GM18508 (cell line): ENCODE data around the gene OSBPL9.
"Not testable (repeated sequence)": the region's sequence is repeated elsewhere in the genome, so short reads cannot be mapped to it uniquely, and the experiment has no call there.

Experiments
- ATAC-seq: cut with Tn5 transposase; IDR thresholded peaks from one replicate; pipeline ENCODE4 v1.9.1; 2021; ENCODE audit warnings: moderate number of reproducible peaks; ENCODE audit not compliant: insufficient read depth, unreplicated experiment

Gene OSBPL9

DNA sequence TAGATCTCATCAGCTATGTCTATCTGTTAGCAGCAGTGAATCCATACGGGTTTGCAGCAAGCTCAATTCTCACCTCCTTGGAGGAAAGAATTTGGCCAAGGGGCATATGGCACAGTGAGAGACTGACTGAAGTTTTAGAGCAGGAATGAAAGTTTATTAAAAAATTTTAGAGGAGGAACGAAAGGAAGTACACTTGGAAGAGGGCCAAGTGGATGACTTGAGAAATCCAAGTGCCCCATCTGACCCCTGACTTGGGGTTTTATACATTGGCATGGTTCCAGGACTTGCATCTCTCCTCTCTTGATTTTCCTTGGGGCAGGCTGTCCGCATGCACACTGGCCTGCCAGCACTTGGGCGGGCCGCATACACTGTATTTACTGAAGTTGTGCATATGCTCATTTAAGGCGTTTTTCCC is 9.2 kb upstream of the OSBPL9 start:
- no peak for ATAC-seq

DNA sequence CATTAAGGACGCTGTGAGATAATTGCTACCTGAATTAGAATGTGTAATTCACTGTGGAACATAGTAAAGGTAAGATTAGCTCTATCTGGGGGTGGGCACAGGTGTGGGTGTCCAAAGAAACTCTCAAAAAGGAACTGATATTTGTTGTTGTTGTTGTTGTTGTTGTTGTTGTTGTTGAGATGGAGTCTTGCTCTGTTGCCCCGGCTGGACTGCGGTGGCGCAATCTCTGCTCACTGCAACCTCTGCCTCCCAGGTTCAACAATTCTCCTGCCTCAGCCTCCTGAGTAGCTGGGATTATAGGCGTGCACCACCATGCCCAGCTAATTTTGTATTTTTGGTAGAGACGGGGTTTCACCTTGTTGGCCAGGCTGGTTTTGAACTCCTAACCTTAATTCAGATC is 6.8 kb upstream of the OSBPL9 start:
- not testable (repeated sequence) for ATAC-seq

DNA sequence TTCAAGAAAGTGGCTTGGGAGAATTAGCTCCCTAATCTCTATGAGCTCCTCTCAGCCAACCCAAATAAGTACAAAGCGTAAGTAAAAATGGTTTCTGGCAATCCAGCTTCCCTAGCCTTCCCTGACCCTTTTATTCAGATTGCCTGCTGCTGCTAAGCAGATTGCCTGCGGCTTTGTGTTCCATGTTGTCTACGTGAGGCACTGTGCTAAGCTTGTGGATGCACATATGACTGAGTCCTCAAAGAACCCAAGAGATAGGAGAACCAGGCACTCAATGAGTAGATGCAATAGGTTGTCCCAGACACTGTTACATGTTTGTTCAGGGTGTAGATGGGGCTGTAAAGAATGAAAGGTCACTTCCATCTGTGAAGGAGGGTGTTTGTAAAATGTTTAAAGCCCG is 6.3 kb upstream of the OSBPL9 start:
- no peak for ATAC-seq

DNA sequence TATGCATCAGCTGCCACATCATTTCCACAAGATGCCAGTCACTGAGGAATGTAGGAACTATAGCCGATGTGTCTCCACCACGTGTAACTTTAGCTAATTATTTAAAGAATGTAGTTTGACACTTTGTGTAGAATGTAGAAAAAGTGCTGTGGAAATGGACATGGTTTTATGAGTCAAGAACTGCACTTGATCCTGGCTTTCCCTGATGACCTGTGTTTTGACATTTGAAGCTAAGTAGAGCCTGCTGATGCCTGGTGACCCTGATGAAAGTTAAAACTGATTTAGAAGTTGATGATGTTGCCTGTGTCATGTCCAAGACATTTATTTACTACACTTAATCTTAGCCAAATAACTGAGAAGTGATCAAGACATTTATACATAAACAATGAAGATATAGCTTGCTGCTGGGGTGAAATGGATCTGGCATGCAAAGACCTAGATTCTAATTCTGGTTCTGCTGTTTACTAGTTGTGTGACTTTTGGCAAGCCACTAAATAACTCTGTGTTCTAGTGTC is 4.4 kb upstream of the OSBPL9 start:
- ATAC-seq, result no peak

DNA sequence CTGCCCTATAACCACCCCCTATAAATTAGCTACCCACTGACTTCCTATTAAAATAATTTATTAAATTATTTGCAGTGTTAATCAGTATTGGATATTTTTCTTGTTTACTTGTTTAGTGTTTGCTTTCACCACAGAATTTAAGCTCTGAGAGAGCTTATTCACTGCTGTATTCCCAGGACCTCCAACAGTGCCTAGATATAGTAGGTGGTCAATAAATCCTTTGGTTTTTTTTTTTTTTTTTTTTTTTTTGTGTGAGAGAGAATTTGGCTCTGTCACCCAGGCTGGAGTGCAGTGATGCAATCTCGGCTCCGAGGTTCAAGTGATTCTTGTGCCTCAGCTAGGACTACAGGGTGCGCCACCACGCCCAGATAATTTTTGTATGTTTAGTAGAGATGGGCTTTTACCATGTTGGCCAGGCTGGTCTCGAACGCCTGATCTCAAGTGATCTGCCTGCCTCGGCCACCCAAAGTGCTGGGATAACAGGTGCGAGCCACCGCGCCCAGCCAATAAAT is 1.1 kb upstream of the OSBPL9 start:
- no peak for ATAC-seq

DNA sequence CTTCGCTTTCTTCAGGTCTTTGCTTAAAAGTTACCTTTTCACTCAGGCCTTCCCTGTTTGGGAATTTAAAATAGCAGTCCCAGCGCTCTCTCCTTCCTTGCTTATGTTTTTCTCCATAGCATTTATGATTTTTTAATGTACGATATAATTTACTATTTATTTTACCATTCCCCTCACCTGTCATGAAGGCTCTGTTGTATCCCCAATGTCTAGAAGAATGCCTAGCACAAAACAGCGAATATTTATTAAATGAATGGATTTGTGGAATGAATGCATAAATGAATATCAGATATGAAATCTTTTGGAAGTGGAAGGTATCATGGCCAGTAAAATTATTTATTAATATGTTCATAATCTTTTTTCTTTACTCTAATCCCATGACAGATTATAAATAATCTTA is 402 bp upstream of the OSBPL9 start:
- ATAC-seq, result no peak

DNA sequence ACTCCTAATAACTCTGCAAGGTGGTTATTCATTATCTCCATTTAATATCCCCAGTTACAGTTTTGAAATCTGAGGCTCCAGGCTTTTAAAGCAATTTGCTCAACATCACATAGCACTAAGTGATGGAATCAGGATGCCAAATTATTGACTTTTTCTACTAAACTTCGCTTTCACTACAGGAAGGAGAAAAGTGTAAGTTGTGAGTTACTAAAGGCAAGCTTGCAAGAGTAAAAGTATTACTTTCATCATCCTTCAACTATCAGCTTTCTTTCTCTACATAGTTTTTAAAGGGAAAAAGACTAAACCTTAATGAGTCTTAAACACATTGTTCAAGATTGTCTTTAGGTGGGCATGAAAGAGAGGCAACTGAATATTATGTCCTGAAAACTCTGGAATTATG is 1.8 kb downstream of the OSBPL9 start:
- no peak for ATAC-seq

DNA sequence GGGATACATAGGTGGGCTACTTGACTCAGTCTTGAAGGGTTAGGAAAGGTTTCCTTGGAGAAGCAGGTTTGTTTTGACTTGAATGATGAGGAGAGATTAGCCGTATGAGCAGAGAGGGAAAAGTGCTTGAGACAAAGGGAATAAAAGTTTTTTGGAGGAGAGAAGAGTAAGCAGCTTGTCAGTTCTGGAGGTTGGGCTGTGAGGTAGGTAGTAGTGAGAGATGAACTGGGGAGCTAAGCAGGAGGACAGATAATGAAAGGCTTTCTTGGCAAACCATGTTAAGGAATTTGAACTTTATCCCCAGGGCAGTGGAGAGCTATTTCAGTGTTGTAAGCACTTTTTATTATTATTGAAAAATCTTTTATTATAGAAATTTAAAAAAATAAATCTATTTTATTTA is 3.6 kb downstream of the OSBPL9 start:
- no peak for ATAC-seq

DNA sequence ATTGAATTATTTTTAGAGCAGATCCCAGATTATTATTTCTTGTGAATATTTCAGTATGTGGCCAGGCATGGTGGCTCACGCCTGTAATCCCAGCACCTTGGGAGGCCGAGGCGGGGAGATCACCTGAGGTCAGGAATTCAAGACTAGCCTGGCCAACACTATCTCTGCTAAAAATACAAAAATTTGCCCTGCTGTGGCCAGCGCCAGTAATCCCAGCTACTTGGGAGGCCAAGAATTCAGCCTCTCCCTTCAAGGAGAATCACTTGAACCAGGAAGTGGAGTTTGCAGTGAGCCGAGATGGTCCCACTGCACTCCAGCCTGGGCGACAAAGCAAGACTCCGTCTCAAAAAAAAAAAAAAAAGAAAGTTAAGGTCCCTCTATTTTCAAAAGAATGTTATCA is 4.3 kb downstream of the OSBPL9 start:
- no peak for ATAC-seq

DNA sequence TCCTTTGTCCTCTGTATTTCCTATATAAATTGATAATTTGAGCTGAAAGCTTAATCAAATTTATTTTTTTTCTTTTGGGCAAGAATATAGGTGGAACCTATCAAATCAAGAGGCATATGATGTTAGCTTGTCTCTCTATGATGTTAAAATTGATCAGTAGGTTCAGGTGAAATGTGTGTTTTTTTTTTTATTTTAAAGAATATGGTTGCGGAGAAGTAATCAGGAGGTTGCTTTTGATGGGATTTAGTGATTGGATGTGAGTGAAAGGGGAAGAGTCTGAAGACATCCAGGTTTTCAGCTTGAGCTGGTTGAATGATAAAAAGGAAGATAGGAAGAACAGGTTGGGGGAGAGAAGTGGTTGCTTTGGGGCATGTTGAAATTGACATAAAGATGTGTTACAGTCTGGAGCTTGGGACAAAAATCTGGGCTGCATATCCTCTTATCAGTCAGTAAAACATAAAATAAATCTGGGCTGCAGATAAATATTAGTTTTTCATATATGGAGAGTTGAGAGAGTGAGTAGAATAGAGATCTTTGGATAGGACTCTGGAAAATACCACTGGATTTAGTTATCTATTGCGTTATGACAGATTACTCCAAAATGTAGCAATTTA is 5.1 kb downstream of the OSBPL9 start:
- no peak for ATAC-seq

DNA sequence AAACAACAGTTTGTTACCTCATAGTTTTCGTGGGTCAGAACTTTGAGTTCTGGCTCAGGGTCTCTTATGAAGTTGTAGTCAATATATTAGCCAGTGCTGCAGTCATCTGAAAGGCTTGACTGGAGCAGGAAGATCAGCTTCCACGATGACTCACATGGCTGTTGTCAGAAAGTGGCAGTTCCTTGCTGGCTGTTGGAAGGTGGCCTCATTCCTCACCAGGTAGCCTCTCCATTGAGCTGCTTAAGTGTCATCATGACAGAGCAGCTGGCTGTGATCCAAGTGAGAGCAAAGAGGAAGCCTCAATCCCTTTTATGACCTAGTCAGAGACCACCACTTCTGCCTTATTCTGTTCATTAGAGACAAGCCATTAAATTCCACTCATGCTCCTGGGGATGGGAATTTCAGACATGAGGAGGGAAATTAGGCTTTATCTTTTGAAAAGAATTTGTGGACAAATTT is 5.6 kb downstream of the OSBPL9 start:
- ATAC-seq, result no peak

DNA sequence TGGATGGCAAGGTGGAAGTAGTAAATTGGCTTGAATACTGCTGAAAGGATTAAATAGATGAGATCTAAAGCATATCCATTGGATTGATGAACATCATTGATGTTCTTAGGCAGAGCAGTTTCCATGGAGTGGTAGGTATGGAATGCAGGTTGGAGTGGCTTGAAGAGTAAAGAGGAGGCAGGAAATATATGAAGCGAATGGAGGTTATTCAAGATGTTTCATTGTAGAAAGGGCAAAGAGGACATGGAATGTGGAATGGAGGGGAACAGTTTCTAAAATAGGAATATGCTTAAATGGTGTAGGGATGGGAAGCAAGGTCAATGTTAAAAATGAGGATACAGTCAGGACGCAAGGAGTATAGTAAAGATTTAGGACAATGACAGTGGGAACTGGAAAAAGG is 6.1 kb downstream of the OSBPL9 start:
- no peak for ATAC-seq

DNA sequence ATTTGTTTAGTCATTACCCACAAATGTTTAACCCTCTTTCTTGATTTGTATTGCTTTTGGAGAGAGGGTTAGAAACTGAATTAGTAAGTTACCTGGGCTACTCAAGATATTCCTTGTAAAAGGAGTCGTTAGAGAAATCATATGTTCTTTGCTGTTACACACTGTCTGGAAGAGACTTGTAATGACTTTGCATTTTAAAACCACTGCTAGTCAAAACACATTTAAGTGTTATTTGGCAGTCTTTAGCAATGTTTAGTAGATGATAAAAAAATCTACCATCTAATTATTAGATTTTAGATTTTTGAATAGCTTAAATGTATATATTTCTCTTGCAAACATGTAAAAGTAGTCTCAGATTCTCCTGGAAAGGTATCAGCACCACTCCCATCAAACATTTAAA is 6.6 kb downstream of the OSBPL9 start:
- no peak for ATAC-seq

DNA sequence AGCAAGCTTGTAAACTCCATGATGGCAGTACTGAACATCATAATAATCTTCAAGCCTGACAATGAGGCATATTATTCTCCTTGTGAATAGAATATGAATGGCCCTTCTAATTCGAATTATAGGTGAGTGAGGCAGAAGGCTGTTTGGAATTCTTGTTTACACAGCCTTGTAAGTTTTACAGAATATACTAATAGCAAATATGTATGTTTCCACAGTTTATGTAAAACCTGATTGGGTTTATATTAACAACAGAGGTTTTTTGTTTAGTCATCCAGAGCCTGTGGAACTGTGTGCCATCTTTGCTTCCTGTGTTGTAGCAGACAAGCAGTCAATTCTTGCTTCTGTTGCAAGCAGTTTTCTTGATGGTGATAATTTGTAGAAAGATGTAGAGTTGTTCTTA is 8.0 kb downstream of the OSBPL9 start:
- ATAC-seq, result no peak

DNA sequence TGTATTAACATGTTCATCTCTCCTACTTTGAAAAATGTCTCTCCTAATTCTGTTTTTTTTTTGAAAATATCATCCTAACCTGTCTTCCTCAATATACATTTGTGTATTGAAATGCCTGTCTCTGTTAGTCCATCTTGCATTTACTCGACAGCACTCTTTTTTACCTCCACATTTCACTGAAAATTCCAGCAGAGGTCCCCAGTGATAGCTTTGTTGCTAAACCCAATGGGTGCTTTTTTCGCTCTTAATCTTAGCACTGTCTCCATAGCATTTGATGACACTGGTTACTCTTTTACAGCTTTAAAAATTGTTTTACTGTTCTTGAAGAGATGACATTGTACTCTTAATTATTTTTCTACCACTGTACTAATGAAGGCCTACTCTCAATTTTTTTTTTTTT is 10.8 kb downstream of the OSBPL9 start:
- ATAC-seq, result no peak

DNA sequence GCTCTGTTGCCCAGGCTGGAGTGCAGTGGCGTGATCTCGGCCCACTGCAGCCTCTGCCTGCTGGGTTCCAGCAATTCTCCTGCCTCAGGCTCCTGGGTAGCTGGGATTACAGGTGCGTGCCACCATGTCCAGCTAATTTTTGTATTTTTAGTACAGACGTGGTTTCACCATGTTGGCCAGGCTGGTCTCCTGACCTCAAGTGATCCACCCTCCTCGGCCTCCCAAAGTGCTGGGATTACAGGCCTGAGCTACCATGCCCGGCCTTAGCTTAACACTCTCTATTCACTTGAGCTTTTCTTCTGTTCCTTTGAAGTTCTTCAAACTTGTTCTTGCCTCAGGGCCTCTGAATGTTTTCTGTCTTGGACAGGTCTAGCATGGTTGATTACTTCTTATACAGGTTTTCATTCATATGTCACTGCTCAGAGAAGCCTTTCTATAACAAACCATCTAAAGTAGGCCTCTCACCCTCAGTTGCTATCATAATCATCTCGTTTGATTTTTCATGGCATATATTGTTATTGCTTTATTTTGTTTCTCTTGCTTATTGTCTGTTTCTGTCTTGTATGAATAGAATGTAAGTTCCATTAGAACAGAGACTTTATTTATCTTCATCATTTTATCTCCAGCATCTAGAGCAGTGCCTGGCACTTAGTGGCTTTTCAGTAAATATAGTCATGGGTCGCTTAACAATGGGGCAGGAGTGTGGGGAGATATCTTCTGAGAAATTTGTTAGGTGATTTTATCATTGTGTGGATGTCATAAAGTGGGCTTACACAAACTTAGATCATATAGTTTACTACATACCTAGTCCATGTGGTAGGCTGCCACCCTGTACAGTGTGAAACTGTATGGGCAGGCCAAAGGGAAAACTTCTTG is 12.1 kb downstream of the OSBPL9 start:
- no peak for ATAC-seq

DNA sequence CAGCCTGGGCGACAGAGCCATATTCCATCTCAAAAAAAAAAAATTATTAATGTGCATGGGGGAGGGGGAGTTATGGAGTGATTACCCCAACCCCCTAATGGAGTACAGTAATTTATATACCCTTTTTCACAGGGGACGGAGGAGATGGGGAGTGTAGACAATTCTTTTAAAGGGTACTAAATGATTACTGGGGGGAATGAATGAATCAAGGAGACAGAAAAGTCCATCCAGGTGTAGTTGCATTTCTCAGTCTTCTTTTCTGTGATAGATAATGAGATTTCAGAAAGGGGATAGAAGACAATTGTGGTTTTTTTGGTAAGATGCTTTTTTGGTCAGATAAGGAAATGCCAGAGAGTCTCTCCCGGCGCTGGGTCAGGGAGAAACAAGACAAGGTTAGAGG is 13.0 kb downstream of the OSBPL9 start:
- ATAC-seq, result no peak

DNA sequence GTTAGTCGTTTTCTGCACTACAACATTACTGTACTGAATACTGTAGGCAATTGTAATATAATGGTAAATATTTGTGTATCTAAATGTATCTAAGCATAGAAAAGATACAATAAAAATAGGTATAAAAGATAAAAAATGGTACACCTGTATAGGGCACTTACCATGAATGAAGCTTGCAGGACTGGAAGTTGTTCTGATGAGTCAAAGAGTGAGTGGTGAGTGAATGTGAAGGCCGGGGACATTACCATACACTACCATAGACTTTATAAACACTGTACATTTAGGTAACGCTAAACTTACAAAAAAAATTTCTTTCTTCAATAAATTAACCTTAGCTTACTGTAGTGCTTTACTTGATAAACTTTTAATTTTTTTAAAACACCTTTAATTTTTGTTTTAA is 13.5 kb downstream of the OSBPL9 start:
- no peak for ATAC-seq

DNA sequence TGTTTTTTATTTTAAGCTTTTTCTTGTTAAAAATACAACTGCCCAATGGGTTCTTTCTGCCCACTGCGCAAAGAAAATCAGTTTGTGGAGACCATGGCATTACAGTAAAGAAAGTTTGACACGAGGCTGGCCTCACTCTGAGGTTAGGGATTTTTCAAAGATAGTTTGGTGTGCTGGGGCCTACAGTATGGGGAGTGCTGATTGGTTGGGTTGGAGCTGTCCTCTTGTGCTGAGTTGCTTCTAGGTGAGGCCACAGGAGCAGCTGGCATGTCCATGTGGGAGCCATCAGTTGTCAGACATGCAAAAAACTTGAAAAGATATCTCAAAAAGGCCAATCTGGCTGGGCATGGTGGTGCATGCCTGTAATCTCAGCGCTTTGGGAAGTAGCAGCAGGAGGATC is 14.0 kb downstream of the OSBPL9 start:
- no peak for ATAC-seq

DNA sequence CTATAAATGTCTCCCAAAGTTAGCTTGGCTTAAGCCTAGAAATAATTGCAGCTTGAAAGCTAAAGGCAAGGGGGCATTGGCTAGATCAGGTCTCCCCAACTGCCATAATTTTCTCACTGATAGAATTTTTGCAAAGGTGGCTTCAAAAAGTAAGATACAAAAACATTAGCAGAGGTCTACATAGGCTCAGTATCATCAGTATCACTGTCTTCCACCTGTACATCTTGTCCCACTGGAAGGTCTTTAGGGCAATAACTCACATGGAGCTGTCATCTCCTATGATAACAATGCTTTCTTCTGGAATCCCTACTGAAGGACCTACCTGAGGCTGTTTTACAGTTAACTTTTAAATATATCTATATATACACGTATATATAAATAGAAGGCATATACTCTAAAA is 14.9 kb downstream of the OSBPL9 start:
- no peak for ATAC-seq

DNA sequence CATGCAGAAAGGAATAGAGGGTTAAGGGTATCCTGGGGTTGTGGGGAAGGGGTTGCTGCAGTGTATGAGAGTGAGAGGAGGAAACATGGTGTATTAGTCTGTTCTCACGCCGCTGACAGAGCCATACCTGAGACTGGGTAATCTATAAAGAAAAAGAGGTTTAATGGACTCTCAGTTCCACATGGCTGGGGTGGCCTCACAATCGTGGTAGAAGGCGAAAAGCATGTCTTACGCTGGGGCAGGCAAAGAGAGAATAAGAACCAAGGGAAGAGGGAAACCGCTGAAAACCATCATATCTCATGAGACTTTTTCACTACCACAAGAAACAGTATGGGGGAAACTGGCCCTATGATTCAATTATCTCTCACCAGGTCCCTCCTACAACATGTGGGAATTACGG is 17.7 kb downstream of the OSBPL9 start:
- no peak for ATAC-seq

DNA sequence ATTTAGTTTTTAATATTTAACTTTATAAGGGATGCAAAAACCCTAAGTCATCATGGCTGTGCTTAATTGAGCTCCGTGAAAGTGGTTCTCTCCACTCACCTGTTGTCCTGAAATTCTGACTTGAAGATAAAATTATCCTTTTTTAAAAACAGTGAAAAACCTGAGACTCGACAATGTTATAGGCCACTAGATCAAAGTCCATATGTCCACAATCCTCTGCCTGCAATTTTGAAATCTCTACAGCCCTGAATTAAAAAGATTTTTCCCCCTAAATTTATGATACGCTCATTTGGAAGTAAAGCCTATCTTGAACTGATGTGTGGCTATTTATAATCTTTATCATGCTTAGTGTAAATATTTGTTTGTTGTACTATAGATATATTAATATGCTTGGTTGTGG is 18.7 kb downstream of the OSBPL9 start:
- no peak for ATAC-seq
